Omental fat pad (tissue), 4 donors: ENCODE results near the gene EP300. TPM values are rescaled to one million over a fixed set of nuclear protein-coding genes. Genes with fewer than 3 reads are reported as not detected.

ENCODE experiments used
- ATAC-seq: fragments of 150-250 bp; one replicate; pipeline ENCODE4 v1.9.1; 2016; ENCODE audit warnings: mild to moderate bottlenecking, moderate library complexity; ENCODE audit not compliant: low FRiP score
- DNase-seq: peaks from one replicate; pipeline ENCODE4 v3.0.0-alpha.2; 2019; ENCODE audit warnings: low spot score
- total RNA-seq, 4 donors: library from RNA; depleted of rRNA; stranded (reverse); fragments of >200 nt; gene quantifications; one replicate each; pipeline ENCODE4 v1.1.0, GENCODE V29; 2016
- TF ChIP-seq, protein P1 (sequence below), 3 donors: fragments of 450-650 bp; IDR thresholded peaks; one replicate each; pipeline ENCODE4 v1.5.1; 2016 to 2017; ENCODE audit warnings: antibody characterized with exemption in 3 of 3, mild to moderate bottlenecking in 3 of 3, moderate library complexity in 2 of 3

The EP300 gene
- total RNA-seq, 4 donors from 2014 or later: 49.6 to 68.3 (median 58.7) TPM

DNA sequence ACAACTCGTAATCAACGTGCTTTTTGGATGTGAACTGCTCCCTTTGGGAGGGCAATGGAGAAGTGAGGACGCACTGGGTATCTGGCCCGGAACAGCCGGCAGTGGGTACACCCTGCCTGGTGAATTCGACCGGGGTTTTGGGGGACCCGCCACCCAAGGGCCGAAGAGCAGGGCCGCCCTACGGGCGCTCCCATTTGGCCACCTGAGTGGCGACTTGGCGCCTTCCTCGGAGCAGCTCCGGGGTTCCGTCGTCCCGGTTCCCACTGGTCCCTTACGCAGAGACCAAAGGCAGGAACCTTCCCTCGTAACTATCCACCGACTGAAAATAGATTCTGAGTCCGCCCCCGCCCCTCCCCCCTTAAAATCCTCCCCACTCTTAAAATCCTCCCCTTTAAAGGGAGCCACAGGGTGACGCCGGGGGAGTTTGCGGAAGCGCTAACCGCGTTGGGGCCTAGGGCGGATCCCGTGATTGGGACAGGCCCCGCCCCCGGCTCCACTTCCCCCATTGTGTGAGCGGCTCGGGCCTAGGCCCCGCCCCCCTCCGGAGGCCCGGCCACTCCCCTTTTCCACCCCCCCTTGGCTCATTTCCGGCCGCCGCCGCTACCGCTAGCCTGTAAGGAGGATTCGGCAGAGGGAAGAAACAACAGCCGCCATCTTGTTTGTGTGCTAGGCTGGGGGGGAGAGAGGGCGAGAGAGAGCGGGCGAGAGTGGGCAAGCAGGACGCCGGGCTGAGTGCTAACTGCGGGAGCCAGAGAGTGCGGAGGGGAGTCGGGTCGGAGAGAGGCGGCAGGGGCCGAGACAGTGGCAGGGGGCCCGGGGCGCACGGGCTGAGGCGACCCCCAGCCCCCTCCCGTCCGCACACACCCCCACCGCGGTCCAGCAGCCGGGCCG is 1.0 kb upstream of the EP300 start:
- TF ChIP-seq, protein P1, sequence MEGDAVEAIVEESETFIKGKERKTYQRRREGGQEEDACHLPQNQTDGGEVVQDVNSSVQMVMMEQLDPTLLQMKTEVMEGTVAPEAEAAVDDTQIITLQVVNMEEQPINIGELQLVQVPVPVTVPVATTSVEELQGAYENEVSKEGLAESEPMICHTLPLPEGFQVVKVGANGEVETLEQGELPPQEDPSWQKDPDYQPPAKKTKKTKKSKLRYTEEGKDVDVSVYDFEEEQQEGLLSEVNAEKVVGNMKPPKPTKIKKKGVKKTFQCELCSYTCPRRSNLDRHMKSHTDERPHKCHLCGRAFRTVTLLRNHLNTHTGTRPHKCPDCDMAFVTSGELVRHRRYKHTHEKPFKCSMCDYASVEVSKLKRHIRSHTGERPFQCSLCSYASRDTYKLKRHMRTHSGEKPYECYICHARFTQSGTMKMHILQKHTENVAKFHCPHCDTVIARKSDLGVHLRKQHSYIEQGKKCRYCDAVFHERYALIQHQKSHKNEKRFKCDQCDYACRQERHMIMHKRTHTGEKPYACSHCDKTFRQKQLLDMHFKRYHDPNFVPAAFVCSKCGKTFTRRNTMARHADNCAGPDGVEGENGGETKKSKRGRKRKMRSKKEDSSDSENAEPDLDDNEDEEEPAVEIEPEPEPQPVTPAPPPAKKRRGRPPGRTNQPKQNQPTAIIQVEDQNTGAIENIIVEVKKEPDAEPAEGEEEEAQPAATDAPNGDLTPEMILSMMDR (IDR thresholded peaks at IDR 0.05): no peak
- ATAC-seq: peak; percentile 97
- DNase-seq: peak; percentile 94

DNA sequence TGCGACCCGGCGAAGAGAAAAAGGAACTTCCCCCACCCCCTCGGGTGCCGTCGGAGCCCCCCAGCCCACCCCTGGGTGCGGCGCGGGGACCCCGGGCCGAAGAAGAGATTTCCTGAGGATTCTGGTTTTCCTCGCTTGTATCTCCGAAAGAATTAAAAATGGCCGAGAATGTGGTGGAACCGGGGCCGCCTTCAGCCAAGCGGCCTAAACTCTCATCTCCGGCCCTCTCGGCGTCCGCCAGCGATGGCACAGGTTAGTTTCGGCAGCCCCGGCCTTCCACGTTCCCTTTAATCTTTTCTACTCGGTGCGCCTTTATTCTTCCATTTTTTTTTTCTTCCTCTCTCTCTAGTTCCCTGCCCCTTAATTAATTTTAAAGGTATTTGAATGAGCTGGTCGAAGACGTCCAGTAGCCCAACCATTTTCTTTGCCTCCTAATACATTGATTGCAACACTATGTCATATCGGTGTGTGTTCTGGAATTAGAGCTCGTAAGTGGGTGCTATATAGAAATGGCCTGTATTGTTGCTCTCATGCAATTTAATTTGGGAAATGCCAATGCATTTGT is 537 bp downstream of the EP300 start:
- TF ChIP-seq, protein P1 (IDR thresholded peaks at IDR 0.05): no peak
- no peak for DNase-seq
- ATAC-seq: no peak

DNA sequence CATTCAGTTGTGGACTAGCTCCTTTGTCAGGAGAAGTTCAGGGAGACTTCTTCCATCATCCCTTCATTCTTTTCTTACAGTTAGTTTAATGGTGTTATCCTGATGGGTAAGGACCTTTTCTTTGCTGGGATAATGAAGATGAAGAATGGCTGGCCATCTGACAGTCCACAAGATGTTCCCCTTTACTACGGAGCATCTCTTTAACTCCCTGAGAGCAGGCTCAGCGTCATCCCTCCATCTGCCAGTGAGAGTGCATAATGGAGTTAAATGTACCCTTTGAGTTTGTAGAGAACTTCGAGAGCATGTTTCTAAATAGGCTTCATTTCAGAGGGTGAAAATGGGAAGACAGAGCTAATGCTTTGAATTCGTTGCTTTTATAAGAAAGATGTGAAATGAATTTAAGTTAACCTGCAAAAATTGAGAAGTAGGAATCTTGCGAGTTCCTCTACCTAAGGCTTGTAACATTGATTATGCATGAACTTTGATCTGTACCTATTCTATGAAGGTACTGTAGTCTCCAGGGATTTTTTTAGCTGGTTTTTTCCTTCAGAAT is 1.7 kb downstream of the EP300 start:
- DNase-seq: no peak
- TF ChIP-seq, protein P1 (IDR thresholded peaks at IDR 0.05): no peak
- ATAC-seq: no peak

DNA sequence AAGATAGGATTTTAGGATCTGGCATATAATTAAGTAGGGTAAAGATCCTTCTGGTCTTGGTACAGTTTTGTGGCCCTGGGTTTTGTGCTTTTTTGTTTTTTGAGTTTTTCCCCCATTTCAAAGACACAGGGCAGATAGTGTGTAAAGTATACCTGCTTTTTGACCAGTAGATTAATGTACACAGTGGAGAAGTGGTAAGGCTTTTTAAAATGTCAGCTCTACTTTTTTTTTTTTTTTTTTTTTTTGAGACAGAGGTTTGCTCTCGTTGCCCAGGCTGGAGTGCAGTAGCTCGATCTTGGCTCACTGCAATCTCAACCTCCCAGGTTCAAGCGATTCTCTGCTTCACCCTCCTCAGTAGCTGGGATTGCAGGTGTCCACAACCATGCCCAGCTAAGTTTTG is 4.0 kb downstream of the EP300 start:
- DNase-seq: no peak
- TF ChIP-seq, protein P1 (IDR thresholded peaks at IDR 0.05): no peak
- ATAC-seq: no peak

GRCh38 chr22:41096841-41097240 is 4.4 kb downstream of the EP300 start:
- no peak for DNase-seq
- no peak for ATAC-seq
- TF ChIP-seq, protein P1 (IDR thresholded peaks at IDR 0.05): no peak

GRCh38 chr22:41099036-41099435 is 6.6 kb downstream of the EP300 start:
- DNase-seq (no peak), ATAC-seq (no peak)
- TF ChIP-seq, protein P1 (IDR thresholded peaks at IDR 0.05): no peak
